AG09309 (cell line): ENCODE measurements around the gene PAM16.
"Not testable (repeated sequence)": the region's sequence is repeated elsewhere in the genome, so short reads cannot be mapped to it uniquely, and the experiment has no call there.

Experiments used
- DNase-seq: peaks from one replicate; pipeline ENCODE4 v3.0.0-alpha.2; 2010; ENCODE audit warnings: low read depth
- H3K4me3 ChIP-seq: 2 replicates; pipeline ENCODE4 v1.5.1; 2011; ENCODE audit warnings: mild to moderate bottlenecking, low read depth, low read length, moderate library complexity; ENCODE audit not compliant: control insufficient read depth
- TF ChIP-seq, protein P1 (sequence below): IDR thresholded peaks from 2 replicates; pipeline ENCODE4 v1.5.1; 2011; ENCODE audit warnings: mild to moderate bottlenecking, low read depth, low read length, inconsistent platforms; ENCODE audit not compliant: insufficient read depth, control insufficient read depth; ENCODE audit errors: missing control alignments

The PAM16 gene

DNA sequence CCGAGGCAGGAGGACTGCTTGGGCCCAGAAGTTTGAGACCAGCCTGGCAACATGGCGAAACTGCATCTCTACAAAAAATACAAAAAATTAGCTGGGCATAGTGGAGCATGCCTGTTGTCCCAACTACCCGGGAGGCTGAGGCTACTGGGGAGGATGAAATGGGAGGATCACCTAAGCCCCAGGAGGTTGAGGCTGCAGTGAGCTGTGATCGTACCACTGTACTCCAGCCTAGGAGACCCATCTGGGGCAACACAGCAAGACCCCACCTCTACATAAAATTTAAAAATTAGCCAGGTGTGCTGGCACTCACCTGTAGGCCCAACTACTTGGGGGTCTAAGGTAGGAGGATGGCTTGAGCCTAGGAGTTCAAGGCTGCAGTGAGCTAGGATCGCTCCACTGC lies 1.8 kb downstream of the PAM16 start:
- DNase-seq = no peak
- TF ChIP-seq, protein P1, sequence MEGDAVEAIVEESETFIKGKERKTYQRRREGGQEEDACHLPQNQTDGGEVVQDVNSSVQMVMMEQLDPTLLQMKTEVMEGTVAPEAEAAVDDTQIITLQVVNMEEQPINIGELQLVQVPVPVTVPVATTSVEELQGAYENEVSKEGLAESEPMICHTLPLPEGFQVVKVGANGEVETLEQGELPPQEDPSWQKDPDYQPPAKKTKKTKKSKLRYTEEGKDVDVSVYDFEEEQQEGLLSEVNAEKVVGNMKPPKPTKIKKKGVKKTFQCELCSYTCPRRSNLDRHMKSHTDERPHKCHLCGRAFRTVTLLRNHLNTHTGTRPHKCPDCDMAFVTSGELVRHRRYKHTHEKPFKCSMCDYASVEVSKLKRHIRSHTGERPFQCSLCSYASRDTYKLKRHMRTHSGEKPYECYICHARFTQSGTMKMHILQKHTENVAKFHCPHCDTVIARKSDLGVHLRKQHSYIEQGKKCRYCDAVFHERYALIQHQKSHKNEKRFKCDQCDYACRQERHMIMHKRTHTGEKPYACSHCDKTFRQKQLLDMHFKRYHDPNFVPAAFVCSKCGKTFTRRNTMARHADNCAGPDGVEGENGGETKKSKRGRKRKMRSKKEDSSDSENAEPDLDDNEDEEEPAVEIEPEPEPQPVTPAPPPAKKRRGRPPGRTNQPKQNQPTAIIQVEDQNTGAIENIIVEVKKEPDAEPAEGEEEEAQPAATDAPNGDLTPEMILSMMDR = no peak
- no peak overlapping the region for H3K4me3 ChIP-seq

DNA sequence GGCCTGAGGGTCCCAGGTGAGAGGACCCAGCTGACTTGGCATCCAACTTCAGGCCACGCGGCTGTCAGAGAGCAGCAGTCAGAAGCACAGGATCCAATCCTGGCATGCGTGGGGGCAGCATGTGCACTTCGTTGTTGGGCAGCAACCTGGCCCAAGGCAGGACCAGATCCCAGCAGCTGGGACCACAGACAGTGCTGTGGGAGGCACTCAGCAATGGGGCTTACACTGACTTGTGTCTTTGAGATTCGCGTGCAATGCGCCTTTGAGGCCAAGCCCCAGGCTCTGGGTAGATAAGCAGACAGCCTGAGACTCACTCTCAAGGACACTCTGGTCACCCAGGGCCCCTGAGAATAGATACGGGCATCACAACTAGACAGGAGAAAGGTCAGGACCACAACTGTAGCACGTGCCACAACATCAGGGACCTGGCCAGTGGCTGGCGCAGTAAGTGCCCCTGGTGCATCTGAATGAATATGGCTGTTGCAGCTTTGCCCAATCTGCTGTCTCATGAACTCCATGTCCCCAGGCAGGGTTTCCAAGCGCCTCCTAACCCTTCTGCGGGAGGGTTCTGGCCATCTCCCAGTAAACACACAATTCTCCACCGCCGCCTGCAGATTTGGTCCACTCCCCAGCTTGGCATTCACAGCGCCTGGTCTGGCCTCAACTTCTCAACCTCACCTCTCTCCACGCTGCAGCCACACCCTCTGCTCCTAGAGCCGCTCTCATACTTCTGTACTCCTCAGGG lies 3.2 kb downstream of the PAM16 start:
- DNase-seq = no peak
- no peak overlapping the region for H3K4me3 ChIP-seq
- TF ChIP-seq, protein P1 = no peak

DNA sequence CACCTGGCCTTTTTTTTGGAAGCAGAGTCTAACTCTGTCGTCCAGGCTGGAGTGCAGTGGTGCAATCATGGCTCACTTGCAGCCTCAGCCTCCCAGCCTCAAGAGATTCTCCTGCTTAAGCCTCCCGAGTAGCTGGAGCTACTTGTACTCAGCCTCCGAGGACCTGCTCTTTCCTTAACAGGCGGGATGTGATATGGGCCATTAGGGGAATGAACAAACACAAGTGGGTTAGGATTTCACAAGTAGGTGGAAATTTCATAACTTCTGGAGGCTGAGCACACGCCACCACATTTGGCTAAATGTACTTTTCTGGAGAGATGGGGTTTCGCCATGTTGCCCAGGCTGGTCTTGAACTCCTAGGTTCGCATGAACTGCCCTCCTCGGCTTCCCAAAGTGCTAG lies 4.1 kb downstream of the PAM16 start:
- no peak for DNase-seq

DNA sequence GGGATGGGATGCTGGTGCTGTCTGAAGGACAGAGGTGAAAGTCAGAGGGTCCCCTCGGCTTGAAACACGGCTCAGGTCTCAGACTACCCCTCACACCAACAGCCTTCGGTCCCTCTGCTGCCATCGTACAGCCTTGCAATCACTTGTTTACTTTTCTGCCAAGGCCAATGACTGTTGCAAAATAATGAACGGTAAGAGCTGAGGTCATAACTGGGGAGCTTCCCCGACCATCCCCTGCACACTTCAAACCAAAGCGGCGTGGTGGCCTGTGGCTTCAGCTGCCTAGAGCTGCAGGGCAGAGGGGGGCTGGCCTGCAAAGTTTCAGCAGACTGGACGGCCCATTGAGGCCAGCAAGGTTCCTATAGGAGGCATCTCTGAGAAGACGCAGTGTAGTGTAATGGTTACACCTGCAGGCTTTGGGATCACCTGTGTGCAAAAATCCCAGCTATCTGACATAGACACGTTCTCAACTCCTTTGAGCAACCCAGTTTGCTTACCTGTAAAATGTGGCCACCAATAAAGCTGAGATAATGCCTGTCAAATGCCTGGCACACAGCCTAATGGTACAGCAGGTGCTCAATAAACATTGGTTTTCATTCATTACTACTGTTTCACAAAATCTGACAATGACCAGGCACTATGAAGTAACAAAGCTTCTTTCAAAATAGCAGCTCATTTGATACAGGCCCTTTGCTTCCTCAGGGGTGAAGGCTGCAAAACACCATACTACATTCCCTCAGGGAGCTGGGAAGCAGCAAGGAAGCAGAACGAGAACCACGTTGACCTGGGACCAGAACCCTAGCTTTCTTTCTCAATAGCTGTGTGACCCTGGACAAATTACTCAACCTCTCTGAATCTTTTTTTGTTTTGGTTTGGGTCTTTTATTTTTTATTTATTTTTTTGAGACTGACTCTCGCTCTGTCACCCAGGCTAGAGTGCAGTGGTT lies 5.0 kb downstream of the PAM16 start:
- no peak for DNase-seq
- no peak overlapping the region for H3K4me3 ChIP-seq
- TF ChIP-seq, protein P1 = no peak

More for the DNA sequence above, 4.1 kb downstream of the PAM16 start:
- TF ChIP-seq, protein P1 = no peak
- no peak overlapping the region for H3K4me3 ChIP-seq

DNA sequence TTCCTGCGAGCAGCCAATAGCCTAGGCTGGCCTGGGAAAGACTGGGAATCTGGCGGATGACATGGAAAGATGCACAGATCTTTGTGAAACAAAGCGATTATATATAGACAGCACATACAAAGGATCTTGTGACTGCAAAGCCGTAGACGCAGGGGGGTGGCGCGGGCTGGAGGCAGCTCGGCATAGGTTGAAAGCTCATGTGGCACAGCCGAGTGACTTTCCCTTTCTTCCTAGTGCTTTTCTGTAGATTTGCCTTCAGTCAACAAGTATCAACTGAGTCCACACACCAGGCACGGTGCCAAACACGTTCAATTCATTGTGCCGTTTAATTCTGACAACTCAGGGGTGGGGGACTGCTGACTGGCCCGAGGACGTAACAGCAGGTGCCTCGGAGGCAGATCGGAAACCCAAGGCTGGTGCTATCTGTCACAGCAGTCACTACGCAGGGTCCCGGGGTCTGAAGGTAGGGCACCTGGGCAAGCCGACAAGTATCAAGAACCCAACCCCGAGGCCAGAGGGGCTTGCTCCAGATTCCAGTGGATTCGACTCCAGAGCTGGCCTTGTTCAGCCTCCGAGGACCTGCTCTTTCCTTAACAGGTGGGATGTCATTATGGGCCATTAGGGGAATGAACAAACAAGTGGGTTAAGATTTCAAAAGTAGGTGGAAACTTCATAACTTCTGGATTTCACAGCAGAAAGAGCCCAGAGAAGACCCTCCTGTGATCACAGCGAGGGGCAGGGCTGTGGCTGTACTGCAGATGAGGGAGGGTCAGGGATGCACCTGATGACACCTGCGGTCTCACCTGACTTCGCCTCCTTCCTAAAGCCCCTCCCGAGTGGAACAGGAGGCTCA lies 5.9 kb downstream of the PAM16 start:
- TF ChIP-seq, protein P1 = no peak
- no peak for DNase-seq
- no peak overlapping the region for H3K4me3 ChIP-seq

DNA sequence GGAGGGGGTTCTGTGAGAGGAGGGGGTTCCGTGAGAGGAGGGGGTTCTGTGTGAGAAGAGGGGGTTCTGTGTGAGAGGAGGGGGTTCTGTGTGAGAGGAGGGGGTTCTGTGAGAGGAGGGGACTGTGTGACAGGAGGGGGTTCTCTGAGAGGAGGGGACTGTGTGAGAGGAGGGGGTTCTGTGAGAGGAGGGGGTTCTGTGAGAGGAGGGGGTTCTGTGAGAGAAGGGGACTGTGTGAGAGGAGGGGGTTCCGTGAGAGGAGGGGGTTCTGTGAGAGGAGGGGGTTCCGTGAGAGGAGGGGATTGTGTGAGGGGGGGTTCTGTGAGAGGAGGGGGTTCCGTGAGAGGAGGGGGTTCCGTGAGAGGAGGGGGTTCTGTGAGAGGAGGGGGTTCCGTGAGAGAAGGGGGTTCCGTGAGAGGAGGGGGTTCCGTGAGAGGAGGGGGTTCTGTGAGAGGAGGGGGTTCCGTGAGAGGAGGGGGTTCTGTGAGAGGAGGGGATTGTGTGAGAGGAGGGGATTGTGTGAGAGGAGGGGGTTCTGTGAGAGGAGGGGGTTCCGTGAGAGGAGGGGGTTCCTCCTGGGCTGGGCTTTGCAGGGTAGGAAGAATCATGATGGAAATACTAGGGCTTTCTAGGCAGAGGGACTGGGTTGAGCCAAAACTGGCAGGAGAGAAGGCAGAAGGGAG lies 6.7 kb downstream of the PAM16 start:
- not testable (repeated sequence) for DNase-seq, H3K4me3 ChIP-seq
